K562 (cell line): Measurements from ENCODE around the gene EPB41L2. TPM values are rescaled to one million over a fixed set of nuclear protein-coding genes. Genes with fewer than 3 reads are reported as not detected.

Source experiments
- ATAC-seq: fragments of 200-7000 bp; cut with Tn5 transposase; 3 replicates; pipeline ENCODE4 v1.9.1; 2020; ENCODE audit warnings: moderate library complexity
- BruUV-seq: library from RNA; stranded (reverse); fragments of 400-500 nt; replicated peaks from 2 replicates; lab custom pipeline; 2021; lab: Mats Ljungman, UMichigan
- CTCF ChIA-PET: fragments of 300-600 bp; formaldehyde crosslinking; extraction: SDS; loops from one replicate; lab custom pipeline; 2021; ENCODE audit warnings: low intra/inter-chr PET ratio; lab: Yijun Ruan, JAX
- POLR2A ChIA-PET: fragments of 300-600, 350-650 bp; sonication (Branson Sonifier 250); formaldehyde crosslinking; extraction: SDS; loops from one replicate; lab custom pipeline; 2021; ENCODE audit warnings: antibody characterized with exemption, inconsistent platforms; lab: Yijun Ruan, JAX
- DNase-seq, 4 experiments: peaks; one replicate each; pipeline versions ENCODE4 v3.0.0 to v3.0.0-alpha.2; 2011 to 2018; ENCODE audit warnings: low spot score in 3 of 4, mixed read lengths in 3 of 4; ENCODE audit errors: extremely low read depth in 1 of 4
- FAIRE-seq: peaks from 2 replicates; lab custom pipeline; 2011; peaks lifted over from hg19 to GRCh38; lab: Jason Lieb, UNC
- H2AFZ ChIP-seq: 2 replicates; pipeline ENCODE4 v1.6.0; 2011; ENCODE audit warnings: low read depth, low read length, control low read depth, inconsistent platforms
- H3K27ac ChIP-seq: fragments of 200-600 bp; 3 replicates; pipeline ENCODE4 v1.8.0; 2011; ENCODE audit warnings: low read depth, mild to moderate bottlenecking, control low read depth, inconsistent platforms, low read length, moderate library complexity, mixed read lengths; ENCODE audit errors: extremely low read depth
- H3K27me3 ChIP-seq, 2 experiments: fragments of 300-600 bp in 1 of 2; 2 replicates in 1 of 2; 3 replicates in 1 of 2; pipeline versions ENCODE4 v1.6.0 to v1.8.0; 2011; ENCODE audit warnings: inconsistent platforms in 2 of 2, low read length in 2 of 2, mild to moderate bottlenecking in 1 of 2, mixed read lengths in 1 of 2, moderate library complexity in 1 of 2; ENCODE audit not compliant: control insufficient read depth in 2 of 2, insufficient read depth in 2 of 2
- H3K36me3 ChIP-seq: fragments of 300-600 bp; 3 replicates; pipeline ENCODE4 v1.8.0; 2011; ENCODE audit warnings: mild to moderate bottlenecking, low read length, inconsistent platforms; ENCODE audit not compliant: control insufficient read depth, insufficient read depth
- H3K4me1 ChIP-seq, 2 experiments: fragments of 200-600 bp in 1 of 2; replicated peaks in 1 of 2; 2 replicates in 1 of 2; 3 replicates in 1 of 2; pipeline versions ENCODE4 v1.5.1 to v1.8.0; 2011; ENCODE audit warnings: inconsistent platforms in 2 of 2, low read length in 2 of 2, mild to moderate bottlenecking in 1 of 2, mixed read lengths in 1 of 2, moderate library complexity in 1 of 2; ENCODE audit not compliant: control insufficient read depth in 2 of 2, insufficient read depth in 2 of 2
- H3K4me2 ChIP-seq: 2 replicates; pipeline ENCODE4 v1.6.1; 2011; ENCODE audit warnings: low read length, control low read depth, inconsistent platforms, mixed read lengths; ENCODE audit not compliant: insufficient read depth
- H3K4me3 ChIP-seq: fragments of 200-600 bp; sonication (generic), shearing (Covaris generic); 2 replicates; pipeline ENCODE4 v1.5.1; 2016; ENCODE audit warnings: control low read depth, inconsistent platforms
- H3K79me2 ChIP-seq: fragments of 200-600 bp; 3 replicates; pipeline ENCODE4 v1.8.0; 2011; ENCODE audit warnings: low read length, inconsistent platforms; ENCODE audit not compliant: control insufficient read depth, insufficient read depth
- H3K9ac ChIP-seq, 2 experiments: 2 replicates each; pipeline versions ENCODE4 v1.6.0 to v1.6.1; 2011; ENCODE audit warnings: low read depth in 2 of 2, low read length in 2 of 2, control low read depth in 1 of 2, inconsistent platforms in 1 of 2, mild to moderate bottlenecking in 1 of 2, mixed read lengths in 1 of 2; ENCODE audit not compliant: insufficient read depth in 1 of 2
- H3K9me1 ChIP-seq: one replicate; pipeline ENCODE4 v1.6.0; 2011; ENCODE audit warnings: inconsistent platforms, mild to moderate bottlenecking, low read length, moderate library complexity; ENCODE audit not compliant: control insufficient read depth, insufficient read depth
- H3K9me3 ChIP-seq: replicated peaks from 2 replicates; pipeline ENCODE4 v1.5.1; 2011; ENCODE audit warnings: low read depth, low read length, inconsistent platforms; ENCODE audit not compliant: control insufficient read depth, insufficient read depth
- H4K20me1 ChIP-seq: replicated peaks from 2 replicates; pipeline ENCODE4 v1.6.1; 2011; ENCODE audit warnings: low read length, inconsistent platforms, mixed read lengths; ENCODE audit not compliant: control insufficient read depth, insufficient read depth
- ATF1 ChIP-seq, 2 experiments: fragments of 450-650 bp in 1 of 2; IDR thresholded peaks; 2 replicates each; pipeline ENCODE4 v1.6.1; 2016; ENCODE audit warnings: missing compliant biosample characterization in 1 of 2, missing genetic modification characterization in 1 of 2
- HOXB6 ChIP-seq: fragments of 250-450 bp; sonication (Bioruptor Pico); IDR thresholded peaks from 2 replicates; pipeline ENCODE4 v1.5.1; 2022; ENCODE audit warnings: mild to moderate bottlenecking, borderline replicate concordance
- MTA3 ChIP-seq: fragments of 450-650 bp; formaldehyde crosslinking; IDR thresholded peaks from 2 replicates; pipeline ENCODE4 v1.6.1; 2017; ENCODE audit warnings: mild to moderate bottlenecking, borderline replicate concordance
- SMARCA4 ChIP-seq: fragments of 450-650 bp; IDR thresholded peaks from 2 replicates; pipeline ENCODE4 v1.6.1; 2016
- TAL1 ChIP-seq: fragments of 450-650 bp; IDR thresholded peaks from 2 replicates; pipeline ENCODE4 v1.6.1; 2016; ENCODE audit warnings: mild to moderate bottlenecking
- TGIF2 ChIP-seq: sonication (generic); formaldehyde crosslinking; IDR thresholded peaks from 2 replicates; pipeline ENCODE4 v1.8.1; 2022; ENCODE audit warnings: mild to moderate bottlenecking, missing genetic modification reagents, moderate library complexity
- ZBTB1 ChIP-seq: sonication (generic); formaldehyde crosslinking; IDR thresholded peaks from 2 replicates; pipeline ENCODE4 v1.8.1; 2023; ENCODE audit warnings: missing genetic modification reagents, low read depth, mild to moderate bottlenecking, borderline replicate concordance
- ZNF277 ChIP-seq: fragments of 250-450 bp; sonication (Bioruptor Pico); IDR thresholded peaks from 2 replicates; pipeline ENCODE4 v1.8.0; 2022; ENCODE audit warnings: inconsistent platforms, mild to moderate bottlenecking, moderate library complexity, borderline replicate concordance
- ZNF668 ChIP-seq: fragments of 250-450 bp; sonication (Bioruptor Pico); IDR thresholded peaks from 2 replicates; pipeline ENCODE4 v1.8.0; 2022; ENCODE audit warnings: mild to moderate bottlenecking, inconsistent platforms
- ZNF780A ChIP-seq: fragments of 250-450 bp; sonication (Bioruptor Pico); IDR thresholded peaks from 2 replicates; pipeline ENCODE4 v1.5.0; 2021; ENCODE audit warnings: mild to moderate bottlenecking
- WGBS: fragments of 100-300 bp; shearing (Covaris generic); methylation state at CpG from one replicate; pipeline ENCODE4 v1.1.6; 2016; ENCODE audit warnings: low coverage, mixed read lengths; ENCODE audit not compliant: insufficient coverage; ENCODE audit errors: missing lambda C conversion rate; 5-methylcytosine and 5-hydroxymethylcytosine counted together
- in situ Hi-C: fragments of 300-500 bp; cut with MboI; formaldehyde crosslinking; loops from 4 replicates; pipeline ENCODE4 v1.15.0; 2018; ENCODE audit warnings: inconsistent platforms, mixed read lengths
- intact Hi-C: fragments of 100-400 bp; cut with micrococcal nuclease; formaldehyde crosslinking; loops from 2 replicates; pipeline ENCODE4 v1.14.2; 2022
- polyA plus RNA-seq, 8 experiments: library from polyadenylated mRNA; depleted of rRNA in 4 of 8; stranded (reverse) in 5 of 8; unstranded in 3 of 8; fragments of >200 nt; fragmentation: Nextera tagmentation in 2 of 8; fragmentation: Illumina TruSeq in 1 of 8; extraction: Ambion mirVana in 2 of 8; extraction: Trizol in 1 of 8; gene quantifications; 2 replicates each; pipeline versions ENCODE4 v1.2.1 to v1.2.3, GENCODE V29; 2011 to 2014; ENCODE audit warnings: inconsistent platforms in 1 of 8, missing spikeins in 1 of 8
- total RNA-seq, 7 experiments: library from RNA; depleted of rRNA in 6 of 7; stranded (reverse); fragments of >200 nt in 6 of 7; fragmentation: Illumina TruSeq in 2 of 7; extraction: Trizol in 2 of 7; gene quantifications; 2 replicates each; pipeline versions ENCODE4 v1.2.1 to v1.2.3, GENCODE V29; 2011 to 2021; ENCODE audit warnings: low replicate concordance in 1 of 7

EPB41L2 gene
- total and polyA plus RNA-seq, 9 of the 15 experiments (the other 6 are each of a cell fraction or from before 2014, with no cell fraction given), result 5.1 to 53.6 (median 25.0) TPM

DNA sequence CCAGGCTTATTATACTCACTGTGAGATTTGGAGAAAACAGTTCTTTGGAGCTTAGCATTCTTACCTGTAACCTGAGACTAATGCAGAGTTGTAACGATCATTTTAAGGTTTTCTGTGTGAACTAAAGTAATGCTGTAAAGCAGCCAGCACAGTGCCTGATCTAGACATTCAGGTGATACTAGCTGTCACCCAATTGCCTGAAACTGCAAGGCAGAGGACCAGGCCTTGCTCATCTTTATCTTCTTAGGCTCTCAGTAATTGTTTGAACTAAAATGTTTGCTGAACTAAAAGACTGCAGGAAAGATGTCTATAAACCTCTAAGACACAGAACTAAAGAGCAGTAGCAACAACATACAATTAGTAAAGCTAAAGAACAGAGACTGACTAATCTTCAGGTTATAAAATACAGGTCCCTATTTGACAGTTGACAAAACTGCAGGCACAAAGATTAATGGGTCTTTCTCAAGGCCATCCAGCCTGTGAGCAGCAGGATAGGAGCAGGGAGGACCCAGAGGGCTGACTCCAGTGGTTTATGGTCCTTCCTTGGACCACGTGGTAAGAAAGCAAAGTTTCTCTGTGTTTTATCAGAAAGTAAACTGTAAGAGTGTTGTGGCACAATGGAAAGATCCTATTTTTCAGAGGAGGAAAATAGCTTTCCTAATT, 204.4 kb downstream of the EPB41L2 start:
- no peak overlapping the region for H3K27ac ChIP-seq
- H3K79me2 ChIP-seq, result no peaks in the 10 kb centered on the region
- FAIRE-seq (no peak), DNase-seq (no peak), ATAC-seq (no peak)
- no peaks in the 10 kb centered on the region for H3K27me3 ChIP-seq
- no peak overlapping the region for H3K4me2 ChIP-seq
- no TSS peak for BruUV-seq
- no peak overlapping the region for H2AFZ ChIP-seq
- intact Hi-C loops, result no loop called here
- CTCF ChIA-PET, result no interaction called here
- in situ Hi-C loops, result no loop called here
- H3K4me3 ChIP-seq, result no peak overlapping the region
- H3K9me3 ChIP-seq, result no peaks in the 10 kb centered on the region
- peaks cover 5% of the 10 kb centered on the region; the same call in 1 of the 3 replicates for H3K36me3 ChIP-seq
- H3K9ac ChIP-seq, result no peak overlapping the region
- no peaks in the 10 kb centered on the region for H4K20me1 ChIP-seq
- POLR2A ChIA-PET, result interaction anchor here (1.0 kb wide), 1 partner anchor 13 kb away, joined by 3 read pairs; no protein-coding TSS in a partner anchor
- no peaks in the 10 kb centered on the region for H3K4me1 ChIP-seq
- WGBS, result 18% methylated on average over 2 of the region's 2 CpGs
- H3K9me1 ChIP-seq, result no peaks in the 10 kb centered on the region
- TF ChIP-seq ZNF780A (CRISPR knock-in tag) (no peak), TAL1 (no peak), MTA3 (no peak), ATF1 (CRISPR knock-in tag; IDR thresholded peaks at IDR 0.05) (no peak), ATF1 (tag; IDR thresholded peaks at IDR 0.05) (no peak), ZNF668 (no peak), HOXB6 (no peak), TGIF2 (no peak), SMARCA4 (no peak), ZBTB1 (CRISPR knock-in tag) (no peak), ZNF277 (CRISPR knock-in tag) (no peak)
